ENCODE results near the gene TOX2. TPM values are rescaled to one million over a fixed set of nuclear protein-coding genes. Genes with fewer than 3 reads are reported as not detected.

The TOX2 gene
- polyA plus RNA-seq, 3 donors: 0.39 to 0.56 (median 0.47) TPM

- Histone ChIP-seq H4K20me1 (ENCODE audit: insufficient read depth, low read length) (no peaks in the 10 kb centered on the region), H3K36me3 (replicated peaks in 1 of 2; ENCODE audit: control insufficient read depth in 1 of 2, insufficient read depth in 2 of 2, low read length in 2 of 2) (no peaks in the 10 kb centered on the region), H3K9ac (ENCODE audit: insufficient read depth, low read length, poor library complexity, severe bottlenecking) (no peak overlapping the region), H3K9me3 (replicated peaks in 1 of 2; ENCODE audit: control insufficient read depth in 1 of 2, insufficient read depth in 1 of 2, low read length in 2 of 2) (no peaks in the 10 kb centered on the region), H3K4me2 (replicated peaks; ENCODE audit: extremely low read depth, low read length, poor library complexity, severe bottlenecking) (no peak overlapping the region), H3K79me2 (ENCODE audit: insufficient read depth, low read length) (no peaks in the 10 kb centered on the region), H3K27me3 (ENCODE audit: control insufficient read depth in 2 of 2, insufficient read depth in 2 of 2, low read length in 2 of 2) (no peaks in the 10 kb centered on the region), H3K4me3 (replicated peaks in 1 of 3; ENCODE audit: low read depth in 2 of 3, low read length in 3 of 3) (no peak overlapping the region), H3K27ac (ENCODE audit: low read depth in 1 of 2, low read length in 2 of 2) (no peak overlapping the region), H2AFZ (ENCODE audit: insufficient read depth, low read depth, low read length, poor library complexity, severe bottlenecking) (no peak overlapping the region), H3K4me1 (ENCODE audit: control insufficient read depth in 1 of 2, insufficient read depth in 2 of 2, low read length in 2 of 2) (no peaks in the 10 kb centered on the region)
- no CpG with 5 or more reads among the region's 2 CpGs for WGBS (ENCODE audit: insufficient coverage)
- Mint-ChIP-seq H3K27me3 (ENCODE audit: low read depth in 3 of 3) (peaks cover 2 to 23% (median 9%) of the 10 kb centered on the region in 3 donors), H3K4me3 (no peak overlapping the region), H3K36me3 (no peaks in the 10 kb centered on the region), H3K4me1 (peaks cover 4% of the 10 kb centered on the region), H3K9me3 (peaks cover 0 to 1% (median 0%) of the 10 kb centered on the region in 7 donors), H3K27ac (no peak overlapping the region)
- intact Hi-C loops (cut with micrococcal nuclease): loop anchor here (5.0 to 10.0 kb wide), 2 partner anchors 550 to 637 kb away; no protein-coding TSS in a partner anchor
- no peak for DNase-seq
- TF ChIP-seq CTCF (IDR thresholded peaks at IDR 0.05): no peak
Observed at GRCh38 chr20:44084439-44084838, 169.8 kb downstream of the TOX2 start.

GRCh38 chr20:44084891-44085290 is 170.2 kb downstream of the TOX2 start:
- Histone ChIP-seq H3K4me2 (replicated peaks; ENCODE audit: extremely low read depth, low read length, poor library complexity, severe bottlenecking) (no peak overlapping the region), H3K36me3 (replicated peaks in 1 of 2; ENCODE audit: control insufficient read depth in 1 of 2, insufficient read depth in 2 of 2, low read length in 2 of 2) (no peaks in the 10 kb centered on the region), H3K79me2 (ENCODE audit: insufficient read depth, low read length) (no peaks in the 10 kb centered on the region), H3K27ac (ENCODE audit: low read depth in 1 of 2, low read length in 2 of 2) (no peak overlapping the region), H3K4me1 (ENCODE audit: control insufficient read depth in 1 of 2, insufficient read depth in 2 of 2, low read length in 2 of 2) (peaks cover 3% of the 10 kb centered on the region in 2 donors), H3K27me3 (ENCODE audit: control insufficient read depth in 2 of 2, insufficient read depth in 2 of 2, low read length in 2 of 2) (no peaks in the 10 kb centered on the region), H3K9me3 (replicated peaks in 1 of 2; ENCODE audit: control insufficient read depth in 1 of 2, insufficient read depth in 1 of 2, low read length in 2 of 2) (no peaks in the 10 kb centered on the region), H3K4me3 (replicated peaks in 1 of 3; ENCODE audit: low read depth in 2 of 3, low read length in 3 of 3) (no peak overlapping the region), H3K9ac (ENCODE audit: insufficient read depth, low read length, poor library complexity, severe bottlenecking) (no peak overlapping the region), H4K20me1 (ENCODE audit: insufficient read depth, low read length) (no peaks in the 10 kb centered on the region), H2AFZ (ENCODE audit: insufficient read depth, low read depth, low read length, poor library complexity, severe bottlenecking) (no peak overlapping the region)
- TF ChIP-seq CTCF (IDR thresholded peaks at IDR 0.05): no peak
- Mint-ChIP-seq H3K27ac (no peak overlapping the region), H3K4me1 (peaks cover 7% of the 10 kb centered on the region), H3K9me3 (peaks cover 0 to under 1% (median 0%) of the 10 kb centered on the region in 7 donors), H3K4me3 (no peak overlapping the region), H3K27me3 (ENCODE audit: low read depth in 3 of 3) (peaks cover 2 to 22% (median 9%) of the 10 kb centered on the region in 3 donors), H3K36me3 (no peaks in the 10 kb centered on the region)
- DNase-seq: no peak
- intact Hi-C loops (cut with micrococcal nuclease): loop anchor here (5.0 to 10.0 kb wide), 2 partner anchors 550 to 638 kb away; no protein-coding TSS in a partner anchor
- WGBS (ENCODE audit: insufficient coverage): 96% methylated on average over 5 of the region's 7 CpGs
